ENCODE results near the gene CPNE4.

DNA sequence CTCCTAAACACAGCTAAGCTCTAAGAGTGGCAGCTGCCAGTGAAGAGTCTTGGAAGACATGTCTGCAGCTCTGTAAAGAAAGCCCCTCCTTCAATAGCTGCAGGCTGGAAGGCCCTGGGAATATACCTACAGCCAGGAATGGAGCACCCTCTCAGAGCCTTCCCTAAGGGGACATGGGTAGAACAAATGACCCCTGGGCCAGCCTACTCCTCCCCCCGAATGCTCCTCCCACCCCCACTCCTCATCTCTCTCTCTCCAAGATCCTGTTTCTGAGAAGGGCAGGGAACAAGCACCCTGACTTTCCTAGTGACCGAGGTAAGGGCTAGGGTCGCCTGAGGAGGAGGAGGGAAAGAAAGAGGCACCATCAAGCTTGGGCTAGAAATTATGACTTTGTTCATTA, 20.7 kb downstream of the CPNE4 start:
- TF ChIP-seq, protein P1, sequence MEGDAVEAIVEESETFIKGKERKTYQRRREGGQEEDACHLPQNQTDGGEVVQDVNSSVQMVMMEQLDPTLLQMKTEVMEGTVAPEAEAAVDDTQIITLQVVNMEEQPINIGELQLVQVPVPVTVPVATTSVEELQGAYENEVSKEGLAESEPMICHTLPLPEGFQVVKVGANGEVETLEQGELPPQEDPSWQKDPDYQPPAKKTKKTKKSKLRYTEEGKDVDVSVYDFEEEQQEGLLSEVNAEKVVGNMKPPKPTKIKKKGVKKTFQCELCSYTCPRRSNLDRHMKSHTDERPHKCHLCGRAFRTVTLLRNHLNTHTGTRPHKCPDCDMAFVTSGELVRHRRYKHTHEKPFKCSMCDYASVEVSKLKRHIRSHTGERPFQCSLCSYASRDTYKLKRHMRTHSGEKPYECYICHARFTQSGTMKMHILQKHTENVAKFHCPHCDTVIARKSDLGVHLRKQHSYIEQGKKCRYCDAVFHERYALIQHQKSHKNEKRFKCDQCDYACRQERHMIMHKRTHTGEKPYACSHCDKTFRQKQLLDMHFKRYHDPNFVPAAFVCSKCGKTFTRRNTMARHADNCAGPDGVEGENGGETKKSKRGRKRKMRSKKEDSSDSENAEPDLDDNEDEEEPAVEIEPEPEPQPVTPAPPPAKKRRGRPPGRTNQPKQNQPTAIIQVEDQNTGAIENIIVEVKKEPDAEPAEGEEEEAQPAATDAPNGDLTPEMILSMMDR (IDR thresholded peaks at IDR 0.05; ENCODE audit: extremely low read depth in 1 of 2, insufficient read depth in 1 of 2, low read depth in 1 of 2, low read length in 2 of 2): no peak
- TF ChIP-seq EZH2 (IDR thresholded peaks at IDR 0.05; ENCODE audit: borderline replicate concordance, low read depth, low read length, severe bottlenecking) (no peak), POLR2A (IDR thresholded peaks at IDR 0.05; ENCODE audit: low read depth, low read length) (no peak)

All from endothelial cell of umbilical vein (primary cell).